Left hindlimb (tissue), 1 donor: ENCODE data around the gene BIK.
"Not testable (repeated sequence)": the region's sequence is repeated elsewhere in the genome, so short reads cannot be mapped to it uniquely, and the experiment has no call there.

Source experiments
- DNase-seq: peaks from one replicate; pipeline ENCODE4 v3.0.0-alpha.2; 2018

Gene BIK

GRCh38 chr22:43142880-43143562 lies 32.5 kb downstream of the BIK start, which contains the start of gene MCAT:
TSS of gene MCAT (minus strand) at chr22:43143398. CDS start at chr22:43143348, 50 bp downstream.
- DNase-seq: peak; percentile 88

- DNase-seq: no peak
Measured at GRCh38 chr22:43144949-43145348, 34.4 kb downstream of the BIK start.

- DNase-seq: not testable (repeated sequence)
Measured at GRCh38 chr22:43145371-43145770, 34.8 kb downstream of the BIK start.

GRCh38 chr22:43146332-43146731 lies 35.8 kb downstream of the BIK start:
- not testable (repeated sequence) for DNase-seq

GRCh38 chr22:43147821-43148220 lies 37.3 kb downstream of the BIK start:
- DNase-seq: no peak

- DNase-seq: no peak
Measured at GRCh38 chr22:43148581-43148980, 38.0 kb downstream of the BIK start.

GRCh38 chr22:43150731-43151206 lies 40.2 kb downstream of the BIK start:
- no peak for DNase-seq

GRCh38 chr22:43151251-43152002 lies 40.9 kb downstream of the BIK start, which contains the start of gene TSPO:
TSS of gene TSPO (plus strand) at chr22:43151559. CDS start at chr22:43159239, 7,680 bp downstream.
- peak; percentile 82 for DNase-seq

- DNase-seq: no peak
Measured at GRCh38 chr22:43152003-43152356, 41.4 kb downstream of the BIK start.

- DNase-seq: peak; percentile 88
Measured at GRCh38 chr22:43152357-43153071, 42.0 kb downstream of the BIK start.

- no peak for DNase-seq
Measured at GRCh38 chr22:43153899-43154298, 43.3 kb downstream of the BIK start.

GRCh38 chr22:43154887-43155536 lies 44.5 kb downstream of the BIK start:
- DNase-seq: no peak

- no peak for DNase-seq
Measured at GRCh38 chr22:43155789-43156188, 45.2 kb downstream of the BIK start.

GRCh38 chr22:43156413-43156812 lies 45.9 kb downstream of the BIK start:
- DNase-seq: no peak

GRCh38 chr22:43157874-43158546 lies 47.5 kb downstream of the BIK start:
- DNase-seq: no peak

GRCh38 chr22:43158778-43159483 lies 48.4 kb downstream of the BIK start:
- no peak for DNase-seq

GRCh38 chr22:43159484-43160178 lies 49.1 kb downstream of the BIK start:
- DNase-seq: no peak

- DNase-seq: no peak
Measured at GRCh38 chr22:43160497-43161126, 50.1 kb downstream of the BIK start.

GRCh38 chr22:43162412-43163150 lies 52.0 kb downstream of the BIK start:
- no peak for DNase-seq
